Endothelial cell of umbilical vein (primary cell): ENCODE data around the gene STX8. TPM values are rescaled to one million over a fixed set of nuclear protein-coding genes. Genes with fewer than 3 reads are reported as not detected.

Experiments
- BruUV-seq: library from RNA; stranded (reverse); fragments of 400-500 nt; replicated peaks from 2 replicates; lab custom pipeline; 2021; lab: Mats Ljungman, UMichigan
- CTCF ChIA-PET: fragments of 300-600, 350-600 bp; sonication (Branson Sonifier 250); formaldehyde crosslinking; loops from one replicate; lab custom pipeline; 2021; ENCODE audit warnings: antibody characterized with exemption, inconsistent platforms; lab: Charles Lee
- POLR2A ChIA-PET: fragments of 300-600, 350-600 bp; sonication (Branson Sonifier 250); formaldehyde crosslinking; loops from one replicate; lab custom pipeline; 2021; ENCODE audit warnings: antibody characterized with exemption, inconsistent platforms; lab: Charles Lee
- DNase-seq: peaks from one replicate; pipeline ENCODE4 v3.0.0-alpha.2; 2011; ENCODE audit warnings: low read depth, low spot score
- FAIRE-seq: peaks from 2 replicates; lab custom pipeline; 2011; peaks lifted over from hg19 to GRCh38; lab: Jason Lieb, UNC
- H2AFZ ChIP-seq: 2 replicates; pipeline ENCODE4 v1.6.0; 2012; ENCODE audit warnings: low read depth, low read length, control low read depth, inconsistent platforms
- H3K27ac ChIP-seq: 2 replicates; pipeline ENCODE4 v1.5.1; 2011; ENCODE audit warnings: low read depth, mild to moderate bottlenecking, control low read depth, low read length, moderate library complexity; ENCODE audit not compliant: insufficient read depth
- H3K27me3 ChIP-seq, 2 experiments: 2 replicates each; pipeline versions ENCODE4 v1.6.0 to v1.6.1; 2011; ENCODE audit warnings: low read length in 2 of 2, mixed read lengths in 1 of 2; ENCODE audit not compliant: control insufficient read depth in 2 of 2, insufficient read depth in 2 of 2
- H3K36me3 ChIP-seq, 2 experiments: 2 replicates in 1 of 2; 3 replicates in 1 of 2; pipeline ENCODE4 v1.5.1; 2011; ENCODE audit warnings: low read length in 2 of 2, mild to moderate bottlenecking in 1 of 2, moderate library complexity in 1 of 2; ENCODE audit not compliant: control insufficient read depth in 2 of 2, insufficient read depth in 2 of 2; ENCODE audit errors: extremely low read depth in 1 of 2
- H3K4me1 ChIP-seq: 3 replicates; pipeline ENCODE4 v1.5.1; 2011; ENCODE audit warnings: mild to moderate bottlenecking, low read length; ENCODE audit not compliant: control insufficient read depth, insufficient read depth; ENCODE audit errors: extremely low read depth
- H3K4me2 ChIP-seq: 2 replicates; pipeline ENCODE4 v1.6.1; 2011; ENCODE audit warnings: low read length, control low read depth, mixed read lengths; ENCODE audit not compliant: insufficient read depth
- H3K4me3 ChIP-seq, 3 experiments: fragments of 200-600 bp in 1 of 3; sonication (generic), shearing (Covaris generic) in 1 of 3; replicated peaks in 1 of 3; 2 replicates each; pipeline ENCODE4 v1.5.1; 2011 to 2016; ENCODE audit warnings: control low read depth in 3 of 3, low read length in 3 of 3, mild to moderate bottlenecking in 2 of 3, inconsistent platforms in 1 of 3, low read depth in 1 of 3, moderate library complexity in 1 of 3; ENCODE audit not compliant: insufficient read depth in 1 of 3
- H3K79me2 ChIP-seq: 2 replicates; pipeline ENCODE4 v1.6.0; 2012; ENCODE audit warnings: low read length, inconsistent platforms; ENCODE audit not compliant: control insufficient read depth, insufficient read depth
- H3K9ac ChIP-seq: replicated peaks from 2 replicates; pipeline ENCODE3; 2011; ENCODE audit warnings: low read length, control low read depth; ENCODE audit not compliant: insufficient read depth; ENCODE audit errors: extremely low read depth
- H3K9me1 ChIP-seq: replicated peaks from 3 replicates; pipeline ENCODE4 v1.6.0; 2011; ENCODE audit warnings: mild to moderate bottlenecking, low read length; ENCODE audit not compliant: control insufficient read depth, insufficient read depth; ENCODE audit errors: extremely low read depth
- H3K9me3 ChIP-seq: replicated peaks from 2 replicates; pipeline ENCODE4 v1.5.1; 2012; ENCODE audit warnings: low read length, inconsistent platforms; ENCODE audit not compliant: control insufficient read depth, insufficient read depth
- H4K20me1 ChIP-seq: replicated peaks from 2 replicates; pipeline ENCODE3; 2011; ENCODE audit warnings: mild to moderate bottlenecking, low read length; ENCODE audit not compliant: control insufficient read depth, insufficient read depth; ENCODE audit errors: extremely low read depth
- EZH2 ChIP-seq: IDR thresholded peaks from 2 replicates; pipeline ENCODE4 v1.6.1; 2012; ENCODE audit warnings: borderline replicate concordance, low read depth, mild to moderate bottlenecking, moderate library complexity, low read length, inconsistent platforms; ENCODE audit not compliant: severe bottlenecking
- FOS ChIP-seq: IDR thresholded peaks from 2 replicates; pipeline ENCODE4 v1.6.1; 2011; ENCODE audit warnings: mild to moderate bottlenecking, low read length, moderate library complexity, borderline replicate concordance; ENCODE audit not compliant: insufficient read depth
- GATA2 ChIP-seq: IDR thresholded peaks from 2 replicates; pipeline ENCODE4 v1.7.0; 2011; ENCODE audit warnings: low read depth, mild to moderate bottlenecking, moderate library complexity, mixed read lengths, low read length; ENCODE audit not compliant: insufficient read length, insufficient read depth
- JUN ChIP-seq: IDR thresholded peaks from 2 replicates; pipeline ENCODE4 v1.6.1; 2011; ENCODE audit warnings: borderline replicate concordance, low read depth; ENCODE audit not compliant: insufficient read length, insufficient read depth
- MYC ChIP-seq: IDR thresholded peaks from one replicate; pipeline ENCODE4 v1.6.1; 2011; ENCODE audit warnings: mild to moderate bottlenecking, low read depth, low read length
- POLR2A ChIP-seq: IDR thresholded peaks from 2 replicates; pipeline ENCODE4 v1.6.1; 2012; ENCODE audit warnings: low read depth, mild to moderate bottlenecking, control low read depth, low read length
- POLR2AphosphoS5 ChIP-seq: IDR thresholded peaks from 2 replicates; pipeline ENCODE4 v1.6.1; 2012; ENCODE audit warnings: low read depth, mild to moderate bottlenecking, control low read depth, low read length, moderate library complexity; ENCODE audit not compliant: insufficient read depth
- dilution Hi-C: fragments of 300-500 bp; cut with MboI; formaldehyde crosslinking; loops from one replicate; pipeline ENCODE4 v1.15.0; 2019; ENCODE audit warnings: low sequenced_read_pairs; ENCODE audit not compliant: extremely low pct_ligation_motif_present
- intact Hi-C: fragments of 100-400 bp; cut with micrococcal nuclease; formaldehyde crosslinking; loops from one replicate; pipeline ENCODE4 v1.10.0; 2022
- polyA plus RNA-seq, 4 experiments: library from polyadenylated mRNA; depleted of rRNA in 3 of 4; stranded (reverse) in 3 of 4; unstranded in 1 of 4; fragments of >200 nt; gene quantifications; 2 replicates each; pipeline versions ENCODE4 v1.2.1 to v1.2.3, GENCODE V29; 2011 to 2012; ENCODE audit warnings: missing spikeins in 1 of 4
- total RNA-seq: library from RNA; stranded (reverse); gene quantifications from 2 replicates; pipeline ENCODE4 v1.2.3, GENCODE V29; 2021
- TF ChIP-seq, protein P1 (sequence below), 2 donors: IDR thresholded peaks; 1 replicate in 1 of 2; 2 replicates in 1 of 2; pipeline ENCODE4 v1.5.1; 2011; ENCODE audit warnings: low read length in 2 of 2, mild to moderate bottlenecking in 2 of 2, moderate library complexity in 2 of 2, control low read depth in 1 of 2, inconsistent platforms in 1 of 2, low read depth in 1 of 2; ENCODE audit not compliant: insufficient read depth in 1 of 2; ENCODE audit errors: extremely low read depth in 1 of 2
- TF ChIP-seq, protein P2 (sequence below): IDR thresholded peaks from 2 replicates; pipeline ENCODE4 v1.6.1; 2011; ENCODE audit not compliant: insufficient read depth, insufficient read length

The STX8 gene
- total and polyA plus RNA-seq, 2 donors (not counting 3 experiments of a cell fraction or from before 2014, with no cell fraction given), result 25.9 to 67.3 TPM

DNA sequence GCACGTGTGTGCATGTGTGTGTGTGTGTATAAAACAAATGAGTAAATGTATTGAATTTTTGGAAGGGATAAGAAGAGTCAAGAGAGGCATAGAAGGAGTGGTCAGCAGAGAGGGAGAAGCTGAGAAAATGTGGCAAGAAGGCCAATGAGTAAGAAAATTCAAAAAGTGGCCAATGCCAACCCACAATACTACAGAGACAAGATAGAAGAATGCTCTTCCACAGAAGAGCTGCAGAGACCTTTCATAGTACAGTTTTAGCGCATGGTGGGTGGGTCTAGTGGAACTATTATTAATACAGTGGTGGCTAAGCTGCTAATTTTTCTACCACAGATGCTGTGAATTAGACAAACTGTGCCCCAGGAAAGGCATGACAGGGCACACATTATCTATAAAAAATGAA is 320.8 kb downstream of the STX8 start:
- no peak for FAIRE-seq
- dilution Hi-C loops, result no loop called here

More for the DNA sequence above, 320.8 kb downstream of the STX8 start:
- Histone ChIP-seq H3K4me3 (no peak overlapping the region), H3K27me3 (no peaks in the 10 kb centered on the region), H3K27ac (no peak overlapping the region), H3K9me1 (no peaks in the 10 kb centered on the region), H3K4me1 (peaks cover 8% of the 10 kb centered on the region), H3K4me2 (no peak overlapping the region), H3K9ac (no peak overlapping the region), H3K36me3 (no peaks in the 10 kb centered on the region), H2AFZ (no peak overlapping the region), H3K9me3 (no peaks in the 10 kb centered on the region), H3K79me2 (no peaks in the 10 kb centered on the region), H4K20me1 (no peaks in the 10 kb centered on the region)
- no TSS peak for BruUV-seq
- intact Hi-C loops, result no loop called here
- POLR2A ChIA-PET, result no interaction called here
- CTCF ChIA-PET, result no interaction called here
- no peak for DNase-seq
- TF ChIP-seq, protein P1, sequence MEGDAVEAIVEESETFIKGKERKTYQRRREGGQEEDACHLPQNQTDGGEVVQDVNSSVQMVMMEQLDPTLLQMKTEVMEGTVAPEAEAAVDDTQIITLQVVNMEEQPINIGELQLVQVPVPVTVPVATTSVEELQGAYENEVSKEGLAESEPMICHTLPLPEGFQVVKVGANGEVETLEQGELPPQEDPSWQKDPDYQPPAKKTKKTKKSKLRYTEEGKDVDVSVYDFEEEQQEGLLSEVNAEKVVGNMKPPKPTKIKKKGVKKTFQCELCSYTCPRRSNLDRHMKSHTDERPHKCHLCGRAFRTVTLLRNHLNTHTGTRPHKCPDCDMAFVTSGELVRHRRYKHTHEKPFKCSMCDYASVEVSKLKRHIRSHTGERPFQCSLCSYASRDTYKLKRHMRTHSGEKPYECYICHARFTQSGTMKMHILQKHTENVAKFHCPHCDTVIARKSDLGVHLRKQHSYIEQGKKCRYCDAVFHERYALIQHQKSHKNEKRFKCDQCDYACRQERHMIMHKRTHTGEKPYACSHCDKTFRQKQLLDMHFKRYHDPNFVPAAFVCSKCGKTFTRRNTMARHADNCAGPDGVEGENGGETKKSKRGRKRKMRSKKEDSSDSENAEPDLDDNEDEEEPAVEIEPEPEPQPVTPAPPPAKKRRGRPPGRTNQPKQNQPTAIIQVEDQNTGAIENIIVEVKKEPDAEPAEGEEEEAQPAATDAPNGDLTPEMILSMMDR (IDR thresholded peaks at IDR 0.05; ENCODE audit: extremely low read depth in 1 of 2, insufficient read depth in 1 of 2, low read depth in 1 of 2, low read length in 2 of 2), result no peak
- TF ChIP-seq FOS (no peak), MYC (no peak), GATA2 (no peak), POLR2A (no peak), POLR2AphosphoS5 (no peak), EZH2 (no peak), JUN (no peak)
- TF ChIP-seq, protein P2, sequence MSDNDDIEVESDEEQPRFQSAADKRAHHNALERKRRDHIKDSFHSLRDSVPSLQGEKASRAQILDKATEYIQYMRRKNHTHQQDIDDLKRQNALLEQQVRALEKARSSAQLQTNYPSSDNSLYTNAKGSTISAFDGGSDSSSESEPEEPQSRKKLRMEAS, result no peak
